Activated CD4-positive, alpha-beta T cell treated with anti-CD3 and anti-CD28 coated beads, Interleukin-2, amount 50 U/mL, for 48 hours (primary cell): ENCODE measurements around the gene CPD.
A peak's percentile ranks its signal among the peaks of the same experiment; 100 is the strongest.
"Not testable (repeated sequence)": the region's sequence is repeated elsewhere in the genome, so short reads cannot be mapped to it uniquely, and the experiment has no call there.

Experiments used
- DNase-seq, 2 experiments: peaks; one replicate each; pipeline ENCODE4 v3.0.0-alpha.2; 2020

The CPD gene

DNA sequence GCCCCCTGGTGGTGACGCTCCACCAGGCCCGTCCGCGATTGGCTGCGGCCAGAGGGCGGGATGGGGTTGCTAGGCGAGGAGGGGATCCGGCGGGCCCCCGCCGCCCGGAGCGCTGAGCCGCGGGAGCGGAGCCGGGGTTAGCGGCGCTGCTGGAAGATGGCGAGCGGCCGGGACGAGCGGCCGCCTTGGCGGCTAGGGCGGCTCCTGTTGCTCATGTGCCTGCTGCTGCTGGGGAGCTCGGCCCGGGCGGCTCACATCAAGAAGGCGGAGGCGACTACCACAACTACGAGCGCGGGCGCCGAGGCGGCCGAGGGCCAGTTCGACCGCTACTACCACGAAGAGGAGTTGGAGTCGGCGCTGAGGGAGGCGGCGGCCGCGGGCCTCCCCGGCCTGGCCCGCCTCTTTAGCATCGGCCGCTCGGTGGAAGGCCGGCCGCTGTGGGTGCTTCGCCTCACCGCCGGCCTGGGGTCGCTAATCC lies at the start of gene CPD:
Gene CPD (plus strand): TSS at position 103 of the 478 bp plus-strand sequence. CDS start 54 bp downstream, at position 157.
- DNase-seq: peak; percentile 98

GRCh38 chr17:30332057-30332542 lies 46.6 kb upstream of the CPD start:
- DNase-seq: peak; percentile 51 to 65

- no peak for DNase-seq
Measured at GRCh38 chr17:30333503-30334360, 45.0 kb upstream of the CPD start, which contains the start of gene TMIGD1. TSS of gene TMIGD1 (minus strand) at chr17:30334057. CDS start at chr17:30332133, 1,924 bp downstream.

- no peak for DNase-seq
Measured at GRCh38 chr17:30334421-30334820, 44.3 kb upstream of the CPD start.

- peak; percentile 52 to 69 for DNase-seq
Measured at GRCh38 chr17:30336369-30337171, 42.2 kb upstream of the CPD start.

- no peak for DNase-seq
Measured at GRCh38 chr17:30337393-30337999, 41.2 kb upstream of the CPD start.

DNA sequence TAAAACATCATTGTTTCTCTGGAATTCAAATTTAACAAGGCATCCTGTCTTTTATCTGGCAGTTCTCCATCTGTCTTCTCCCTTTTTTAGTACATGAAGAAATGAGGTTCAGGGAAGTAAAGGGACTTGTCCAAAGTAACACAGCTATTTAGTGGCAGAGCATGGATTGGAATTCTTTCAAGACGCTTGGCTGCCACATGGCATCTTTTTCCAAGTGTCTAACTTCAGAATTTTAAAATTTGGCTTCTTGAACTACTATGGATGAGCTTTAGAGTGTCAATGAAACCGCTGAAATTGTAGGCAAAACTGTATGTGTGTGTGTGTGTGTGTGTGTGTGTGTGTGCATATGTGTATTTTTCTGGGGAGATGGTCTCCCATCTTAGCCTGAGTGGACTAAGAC lies 39.6 kb upstream of the CPD start:
- DNase-seq: no peak

DNA sequence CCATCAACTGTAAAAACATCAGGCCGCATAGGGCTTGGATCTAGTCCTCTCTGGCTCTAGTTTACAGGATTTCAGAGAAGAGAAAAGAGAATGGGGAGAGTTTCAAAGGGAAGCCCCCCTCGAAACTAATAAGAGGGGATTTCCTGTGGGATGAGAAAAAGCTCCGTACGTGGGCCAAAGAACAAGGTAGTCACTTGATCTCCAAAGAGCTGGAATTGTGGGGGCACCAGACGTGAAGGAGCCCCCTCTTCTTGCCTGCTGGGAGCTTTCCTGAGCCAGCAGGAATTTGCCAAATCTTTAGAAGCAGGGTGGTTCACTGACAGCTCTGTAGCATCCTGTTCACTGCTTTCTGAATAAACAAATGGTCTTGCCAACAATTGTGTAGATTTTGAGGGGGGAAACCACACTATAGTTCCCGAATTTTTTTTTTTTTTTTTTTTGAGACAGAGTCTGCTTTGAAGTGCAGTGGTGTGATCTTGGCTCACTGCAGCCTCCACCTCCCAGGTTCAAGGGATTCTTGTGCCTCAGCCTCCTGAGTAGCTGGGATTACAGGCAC lies 37.8 kb upstream of the CPD start:
- no peak for DNase-seq

DNA sequence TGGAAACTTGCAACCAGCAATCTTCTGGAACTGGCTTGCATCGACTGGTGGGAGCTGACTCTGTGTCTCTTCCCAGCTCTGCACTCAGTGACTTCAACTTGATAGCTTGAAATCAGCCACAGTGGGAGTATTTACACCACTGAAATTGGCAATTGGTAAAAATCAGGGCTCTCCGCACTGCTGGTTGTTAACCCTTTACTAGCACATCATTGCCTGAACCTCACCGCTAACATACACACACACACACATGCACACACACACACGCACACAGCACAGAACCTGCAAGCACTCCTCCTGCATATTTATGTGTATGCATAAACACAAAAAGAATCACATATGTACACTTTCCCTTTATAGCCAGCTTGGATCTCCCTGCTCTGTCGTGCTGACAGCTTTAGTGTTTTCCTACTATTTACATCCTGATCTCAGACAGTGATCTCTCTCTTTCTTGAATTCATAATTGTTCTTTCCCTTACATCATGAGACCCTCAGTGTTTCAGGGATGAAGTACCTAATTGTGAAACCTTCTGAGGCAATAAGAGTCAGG lies 37.0 kb upstream of the CPD start:
- DNase-seq: no peak

- DNase-seq: not testable (repeated sequence)
Measured at GRCh38 chr17:30343244-30343643, 35.5 kb upstream of the CPD start.

- no peak for DNase-seq
Measured at GRCh38 chr17:30343796-30344195, 34.9 kb upstream of the CPD start.

DNA sequence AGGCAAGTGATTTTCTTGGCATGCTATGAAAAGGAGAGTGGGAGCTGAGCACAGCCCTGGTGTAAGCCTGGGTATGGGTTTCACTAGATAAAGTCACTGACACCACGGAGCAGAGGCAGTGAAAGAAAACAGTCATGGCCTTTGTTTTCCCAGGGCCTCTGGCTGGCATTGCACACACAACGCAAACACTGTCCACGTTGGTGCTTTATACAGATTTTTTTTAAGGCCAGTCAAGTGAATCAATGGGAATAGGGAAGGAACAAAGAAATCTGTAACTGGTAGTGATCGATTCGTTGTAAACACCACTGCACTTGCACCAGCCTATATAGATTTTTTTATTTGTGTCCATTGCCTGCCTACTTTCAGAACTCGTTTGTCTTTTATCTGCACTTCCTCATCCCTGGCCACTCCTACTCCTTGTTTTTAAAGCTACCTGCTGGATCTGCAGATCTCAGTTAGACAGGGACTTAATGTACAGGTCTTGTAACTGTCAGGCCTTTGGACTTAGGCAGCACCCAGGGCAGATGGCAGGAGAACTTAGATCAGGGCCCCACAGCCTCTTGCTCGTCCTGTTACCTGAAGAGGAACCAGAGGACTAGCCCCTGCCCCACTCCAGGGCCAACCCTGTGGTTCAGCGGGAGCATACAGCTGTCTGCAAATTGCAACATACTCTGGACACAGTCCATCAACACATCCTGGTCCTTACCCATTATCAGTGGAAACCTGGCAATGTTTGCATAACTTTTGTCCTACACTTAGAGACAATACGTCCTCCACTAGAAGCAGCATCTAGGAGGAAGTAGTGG lies 34.2 kb upstream of the CPD start:
- no peak for DNase-seq

DNA sequence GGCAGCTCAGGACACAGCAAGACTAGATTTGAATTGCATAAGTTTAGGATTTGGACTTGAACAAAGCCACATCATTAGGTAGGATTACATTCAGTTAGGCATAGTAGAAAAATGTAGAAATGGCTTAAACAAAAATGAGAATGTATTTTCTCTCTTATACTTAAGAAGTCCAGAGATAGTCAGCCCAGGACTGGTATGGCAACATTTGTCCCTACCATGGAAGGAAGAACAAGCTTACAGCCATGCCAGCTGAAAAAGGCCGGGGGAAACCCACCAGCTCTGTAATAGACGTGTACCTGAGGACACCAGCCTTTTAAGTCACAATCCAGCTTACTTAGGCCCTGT lies 33.7 kb upstream of the CPD start:
- no peak for DNase-seq

DNA sequence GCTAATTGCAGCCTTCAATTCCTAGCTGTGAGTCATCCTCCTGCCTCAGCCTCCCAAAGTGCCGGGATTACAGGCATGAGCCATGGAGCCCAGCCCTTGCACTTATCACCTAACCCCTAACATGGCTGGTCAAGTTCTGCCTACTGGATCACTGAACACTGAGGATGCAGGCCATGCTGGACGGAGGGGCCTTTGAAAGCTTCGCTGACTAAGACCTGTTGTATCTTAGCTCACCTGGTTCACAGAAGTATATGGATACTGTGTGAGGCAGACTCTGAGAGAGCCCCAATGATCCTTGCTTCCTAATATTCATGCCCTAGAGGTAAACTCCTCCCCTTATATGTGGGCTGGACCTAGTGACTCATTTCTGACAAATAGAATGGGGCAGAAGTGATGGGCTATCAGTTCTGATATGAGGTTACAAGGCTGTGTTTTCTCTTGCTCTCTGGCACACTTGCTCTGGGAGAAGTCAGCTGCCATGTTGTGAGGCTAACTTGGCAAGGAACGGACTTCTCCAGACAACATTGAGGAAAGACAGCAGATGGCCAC lies 33.1 kb upstream of the CPD start:
- DNase-seq: no peak

DNA sequence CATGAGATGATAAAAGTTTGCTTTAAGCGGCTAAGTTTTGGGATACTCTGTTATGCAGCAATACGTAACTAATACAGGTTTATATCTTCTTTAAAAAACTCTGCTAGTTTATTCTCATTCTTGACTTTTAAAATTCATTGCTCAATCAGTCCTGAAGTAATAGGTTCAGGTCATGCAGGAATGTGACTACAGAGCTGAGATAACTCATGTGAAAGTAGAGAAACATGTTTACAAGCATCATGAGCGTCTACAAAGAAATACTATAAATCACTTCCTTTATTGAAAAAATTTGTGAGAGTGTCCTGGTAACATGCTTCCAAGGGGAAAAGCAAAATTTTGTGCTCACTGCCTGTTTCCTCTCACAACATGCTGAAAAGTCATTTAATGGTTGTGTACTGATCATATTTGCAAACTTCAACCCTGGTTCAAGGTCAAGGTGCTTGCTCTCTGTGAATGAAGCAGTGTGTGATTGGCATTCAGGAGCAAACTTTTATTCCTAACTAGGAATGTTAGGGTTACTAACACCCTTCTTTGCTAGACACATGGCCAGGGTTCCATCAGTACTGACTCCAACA lies 32.4 kb upstream of the CPD start:
- no peak for DNase-seq

DNA sequence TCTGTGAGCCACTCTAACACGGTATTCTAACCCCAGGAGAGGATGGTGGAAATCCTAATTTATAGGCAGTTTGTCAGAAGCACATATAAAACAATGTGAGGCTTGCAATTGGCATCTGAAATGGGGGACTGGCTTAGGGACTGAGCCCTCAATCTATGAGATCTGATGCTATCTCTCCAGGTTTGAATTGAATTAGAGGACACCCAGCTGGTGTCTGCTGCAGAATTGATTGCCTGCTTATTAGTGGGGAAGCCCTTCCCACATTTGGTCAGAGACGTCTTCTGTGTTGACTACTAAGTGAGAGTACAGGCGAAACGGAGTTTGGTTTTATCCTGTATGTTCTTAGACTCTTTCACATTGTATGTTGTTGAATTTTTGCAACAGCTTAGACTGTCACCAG lies 31.2 kb upstream of the CPD start:
- no peak for DNase-seq

DNA sequence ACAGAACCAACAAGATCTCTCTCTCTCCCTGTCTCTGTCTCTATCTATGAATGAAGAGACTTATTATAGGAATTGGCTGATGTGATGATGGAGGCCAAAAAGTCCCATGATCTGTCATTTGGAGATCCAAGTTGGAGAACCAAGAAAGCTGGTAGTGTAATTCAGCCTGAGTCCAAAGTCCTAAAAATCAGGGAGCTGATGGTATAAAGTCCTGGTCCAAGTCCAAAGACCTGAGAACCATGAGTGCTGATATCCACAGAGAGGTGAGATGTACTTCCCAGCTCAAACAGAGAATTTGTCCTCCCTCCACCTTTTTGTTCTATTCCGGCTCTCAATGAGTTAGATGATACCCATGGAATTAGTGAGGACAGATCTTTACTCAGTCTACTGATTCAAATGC lies 29.5 kb upstream of the CPD start:
- no peak for DNase-seq

DNA sequence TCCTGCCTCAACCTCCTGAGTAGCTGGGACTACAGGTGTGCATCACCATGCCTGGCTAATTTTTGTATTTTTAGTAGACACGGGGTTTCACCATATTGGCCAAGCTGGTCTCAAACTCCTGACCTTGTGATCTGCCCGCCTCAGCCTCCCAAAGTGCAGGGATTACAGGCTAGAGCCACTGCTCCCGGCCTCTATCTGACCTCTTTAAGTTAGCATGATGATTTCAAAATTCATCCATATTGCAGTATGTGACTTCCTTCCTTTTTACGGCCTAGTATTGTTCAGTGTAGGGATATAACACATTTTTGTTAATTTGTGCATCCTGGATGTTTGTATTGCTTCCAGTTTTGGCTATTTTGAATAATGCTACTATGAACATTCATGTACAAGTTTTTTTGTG lies 27.5 kb upstream of the CPD start:
- not testable (repeated sequence) for DNase-seq

GRCh38 chr17:30351735-30352134 lies 27.0 kb upstream of the CPD start:
- no peak for DNase-seq

DNA sequence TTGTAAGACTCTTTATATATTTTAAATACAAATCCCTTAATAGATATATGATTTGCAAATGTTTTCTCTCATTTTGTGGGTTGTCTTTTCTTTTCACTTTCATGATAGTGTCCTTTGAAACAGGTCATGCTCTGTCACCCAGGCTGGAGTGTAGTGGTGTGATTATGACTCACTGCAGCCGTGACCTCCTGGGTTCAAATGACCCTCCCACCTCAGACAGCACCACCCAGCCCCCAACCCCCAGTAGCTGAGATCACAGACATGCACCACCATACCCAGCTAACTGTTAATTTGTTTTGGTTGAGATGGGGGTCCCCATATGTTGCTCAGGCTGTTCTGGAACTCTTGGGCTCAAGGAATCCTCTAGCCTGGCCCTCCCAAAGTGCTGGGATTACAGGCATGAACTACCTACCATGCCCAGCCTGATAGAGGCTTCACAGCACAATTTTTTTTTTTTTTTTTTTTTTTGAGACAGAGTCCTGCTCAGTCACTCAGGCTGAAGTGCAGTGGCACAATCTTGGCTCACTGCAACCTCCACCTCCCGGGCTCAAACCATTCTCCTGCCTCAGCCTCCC lies 26.4 kb upstream of the CPD start:
- DNase-seq: no peak

GRCh38 chr17:30354701-30355100 lies 24.0 kb upstream of the CPD start:
- no peak for DNase-seq
